GM19025 (cell line): Measurements from ENCODE around the gene NSMCE1.
"Not testable (repeated sequence)": the region's sequence is repeated elsewhere in the genome, so short reads cannot be mapped to it uniquely, and the experiment has no call there.

Source experiments
- ATAC-seq: cut with Tn5 transposase; IDR thresholded peaks from one replicate; pipeline ENCODE4 v1.9.1; 2021; ENCODE audit warnings: mild to moderate bottlenecking, low read depth, moderate library complexity; ENCODE audit not compliant: unreplicated experiment

The NSMCE1 gene

DNA sequence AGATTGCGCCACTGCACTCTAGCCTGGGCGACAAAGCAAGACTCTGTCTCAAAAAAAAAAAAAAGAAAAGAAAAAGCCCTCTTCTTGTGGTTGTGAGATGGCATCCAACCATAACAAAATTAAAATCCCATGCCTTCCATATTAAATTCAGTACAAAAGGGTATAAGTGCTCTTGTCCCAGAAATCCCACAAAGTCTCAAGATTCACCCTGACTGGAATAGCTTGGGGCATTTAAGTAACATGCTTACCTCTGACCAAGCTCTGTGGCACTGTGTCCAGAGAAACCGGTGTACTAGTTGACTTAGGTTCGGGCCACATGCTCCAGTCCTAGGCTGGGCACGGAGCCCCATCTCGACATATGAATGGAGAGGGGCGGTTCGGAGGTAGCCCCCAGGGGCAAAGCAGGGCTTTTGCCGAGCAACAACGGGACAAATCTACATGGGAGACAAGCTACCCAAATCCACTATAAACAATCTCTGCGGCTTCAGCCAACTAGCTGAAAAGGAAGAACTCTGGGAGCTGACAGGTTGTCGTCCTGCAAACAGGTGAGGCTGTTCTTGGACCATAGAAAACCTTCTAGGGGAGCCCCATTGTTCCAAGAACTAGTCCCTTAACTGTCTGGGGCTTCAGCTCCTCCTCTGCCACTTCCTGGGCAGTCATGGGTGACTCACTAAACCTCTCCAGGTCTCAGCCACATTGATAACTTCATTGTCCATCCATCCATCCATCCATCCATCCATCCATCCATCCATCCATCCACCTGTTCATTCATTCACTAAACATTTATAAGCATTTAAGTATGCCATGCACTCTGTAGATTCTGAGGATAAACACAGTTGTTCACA is 34.9 kb upstream of the NSMCE1 start:
- no peak for ATAC-seq

DNA sequence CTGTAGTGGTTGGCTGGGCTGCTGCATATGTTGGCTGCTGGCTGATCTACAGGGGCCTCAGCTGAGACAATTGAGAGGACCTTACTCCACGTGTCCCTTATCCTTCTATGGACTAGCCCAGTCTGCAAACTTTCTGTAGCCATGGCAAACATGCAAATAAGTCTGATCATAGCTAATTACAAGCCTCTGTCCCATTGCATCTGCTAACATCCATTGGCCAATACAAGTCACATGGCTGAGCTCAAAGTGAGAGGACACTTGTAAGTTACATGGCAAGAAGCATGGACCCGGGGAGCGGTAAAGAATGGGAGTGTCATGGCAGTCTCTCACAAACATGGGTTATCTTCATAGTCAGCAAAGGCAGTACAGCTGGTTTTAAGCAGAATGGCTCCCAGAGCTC is 33.6 kb upstream of the NSMCE1 start:
- no peak for ATAC-seq

DNA sequence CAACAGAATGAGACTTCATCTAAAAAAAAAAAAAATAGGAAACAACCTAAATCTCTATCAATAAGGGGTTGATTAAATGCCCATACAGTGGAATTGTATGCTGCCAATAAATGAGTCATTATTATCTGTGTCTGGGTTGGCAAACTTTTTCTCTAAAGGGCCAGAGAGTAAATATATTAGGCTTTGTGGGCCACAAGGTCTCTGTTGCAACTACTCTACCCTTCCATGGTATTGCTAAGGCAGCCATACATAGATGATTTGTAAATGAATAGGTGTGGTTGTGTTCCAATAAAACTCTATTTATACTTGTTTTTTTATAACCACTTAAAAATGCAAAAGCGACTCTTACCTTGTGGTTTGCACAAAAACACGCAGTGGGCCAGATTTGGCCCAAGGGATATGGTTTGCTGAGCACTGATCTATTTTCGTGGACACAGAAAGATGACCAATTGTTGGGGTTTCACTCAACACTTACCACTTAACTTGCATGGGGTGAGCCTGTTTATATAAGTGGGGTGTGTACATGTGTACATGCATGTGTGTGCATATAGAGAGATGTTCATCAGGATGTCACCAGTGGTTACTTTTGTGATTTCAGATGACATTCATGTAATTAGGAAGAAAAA is 32.8 kb upstream of the NSMCE1 start:
- ATAC-seq, result no peak

DNA sequence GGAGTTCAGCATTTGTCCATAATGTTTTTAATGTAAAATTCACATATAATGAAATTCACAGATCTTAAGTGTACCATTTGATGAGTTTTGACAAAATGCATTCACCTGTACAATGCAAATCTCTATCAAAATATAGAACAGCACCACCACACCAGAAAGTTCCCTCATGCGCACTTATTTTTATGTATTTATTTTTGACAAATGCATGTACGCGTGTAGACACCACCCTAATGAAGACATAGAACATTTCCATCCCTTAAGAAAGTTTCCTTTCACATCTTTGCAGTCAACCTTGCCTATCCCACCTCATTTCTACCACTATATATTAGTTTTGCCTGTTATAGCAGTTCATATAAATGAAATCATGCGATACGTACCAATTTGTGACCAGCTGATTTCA is 29.6 kb upstream of the NSMCE1 start:
- no peak for ATAC-seq

DNA sequence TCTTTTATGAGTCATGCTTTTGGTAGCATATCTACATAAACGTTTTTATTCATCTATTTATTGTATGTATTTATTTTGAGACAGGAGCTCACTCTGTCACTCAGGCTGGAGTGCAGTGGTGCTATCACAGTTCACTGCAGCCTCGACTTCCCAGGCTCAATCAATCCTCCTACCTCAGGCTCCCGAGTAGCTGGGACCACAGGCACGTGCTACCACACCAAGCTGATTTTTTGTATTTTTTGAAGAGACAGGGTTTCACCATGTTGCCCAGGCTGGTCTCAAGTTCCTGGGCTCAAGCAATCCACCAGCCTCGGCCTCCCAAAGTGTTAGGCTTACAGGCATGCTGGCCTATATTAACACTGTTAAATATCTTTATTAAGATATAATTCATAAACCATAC is 24.8 kb upstream of the NSMCE1 start:
- no peak for ATAC-seq

DNA sequence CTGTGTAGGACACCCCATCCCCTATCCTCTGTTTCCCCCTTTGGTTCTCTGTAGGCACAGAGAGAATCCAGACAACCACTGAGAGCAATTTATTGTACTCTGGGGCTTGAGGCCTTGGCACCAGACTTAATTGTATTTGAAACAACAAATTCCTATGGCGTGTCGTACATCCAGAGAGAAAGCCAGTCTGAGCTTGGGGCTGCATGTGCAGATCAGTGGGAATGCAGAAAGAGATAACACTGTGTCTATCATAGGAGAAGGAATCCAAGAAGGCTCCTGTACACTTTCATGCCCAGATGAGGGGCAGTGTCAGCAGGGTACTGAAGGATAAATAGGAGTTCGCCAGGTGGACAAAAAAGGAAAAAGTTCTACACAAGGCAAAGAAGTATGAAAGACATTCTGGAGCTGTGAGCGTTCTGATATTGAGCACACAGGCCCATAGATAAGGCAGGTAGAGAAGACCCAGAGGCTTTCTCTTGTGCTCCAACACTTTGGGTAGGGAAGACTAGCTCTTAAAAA is 23.2 kb upstream of the NSMCE1 start:
- ATAC-seq, result no peak

DNA sequence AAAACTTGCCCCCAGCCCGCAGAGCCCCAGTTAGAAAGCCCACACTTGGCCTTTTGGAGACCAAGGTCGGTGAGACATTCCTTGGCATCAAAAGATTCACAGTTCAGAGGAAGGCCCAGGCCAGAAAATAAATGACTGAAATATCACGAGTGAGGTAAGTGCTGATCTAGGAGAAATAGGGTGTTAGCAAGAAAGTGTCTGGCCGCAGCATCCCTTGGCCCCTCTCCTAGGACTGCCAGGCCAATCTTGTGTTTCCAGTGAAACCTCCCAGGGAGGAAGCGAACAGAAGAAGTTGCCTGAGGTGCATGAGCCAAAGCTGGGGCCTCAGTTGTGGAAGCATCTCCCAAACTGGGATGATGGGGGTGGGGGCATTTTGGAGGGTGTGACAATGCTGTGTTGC is 22.5 kb upstream of the NSMCE1 start:
- no peak for ATAC-seq

DNA sequence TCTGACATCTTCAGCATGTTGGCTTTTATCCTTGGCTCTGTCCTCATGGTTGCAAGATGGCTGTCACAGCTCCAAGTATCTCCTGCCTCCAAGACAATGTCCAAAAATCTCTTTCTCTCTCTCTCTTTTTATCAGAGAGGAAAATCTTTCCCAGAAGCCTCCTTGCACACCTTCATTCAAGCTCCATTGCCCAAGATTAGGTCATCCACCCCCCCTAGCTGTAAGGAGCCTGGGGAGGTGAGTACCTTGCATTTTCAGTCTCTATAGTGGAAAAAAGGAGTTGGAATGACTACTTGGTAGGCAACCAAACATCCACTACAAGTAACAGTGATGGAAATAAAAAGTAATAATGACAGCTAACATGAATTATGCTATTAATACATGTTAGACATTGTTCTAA is 22.0 kb upstream of the NSMCE1 start:
- ATAC-seq, result no peak

DNA sequence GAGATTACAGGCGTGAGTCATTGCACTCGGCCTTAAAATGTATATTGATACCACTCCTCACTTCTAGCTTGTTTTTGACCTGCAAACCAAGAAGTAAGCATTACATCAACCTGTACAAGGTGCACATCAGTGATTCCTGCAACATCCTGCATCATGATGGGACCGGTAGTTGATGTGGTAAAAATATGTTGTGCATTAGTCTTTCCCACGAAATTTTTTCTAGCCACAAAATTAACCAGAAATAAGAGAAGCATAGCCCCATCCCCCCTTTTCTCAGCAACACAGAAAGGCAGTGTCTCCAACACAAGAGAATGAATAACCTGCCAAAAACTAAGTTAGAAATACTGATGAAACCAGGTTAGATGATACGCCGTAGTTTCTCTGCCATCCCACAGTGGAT is 21.1 kb upstream of the NSMCE1 start:
- ATAC-seq, result no peak

DNA sequence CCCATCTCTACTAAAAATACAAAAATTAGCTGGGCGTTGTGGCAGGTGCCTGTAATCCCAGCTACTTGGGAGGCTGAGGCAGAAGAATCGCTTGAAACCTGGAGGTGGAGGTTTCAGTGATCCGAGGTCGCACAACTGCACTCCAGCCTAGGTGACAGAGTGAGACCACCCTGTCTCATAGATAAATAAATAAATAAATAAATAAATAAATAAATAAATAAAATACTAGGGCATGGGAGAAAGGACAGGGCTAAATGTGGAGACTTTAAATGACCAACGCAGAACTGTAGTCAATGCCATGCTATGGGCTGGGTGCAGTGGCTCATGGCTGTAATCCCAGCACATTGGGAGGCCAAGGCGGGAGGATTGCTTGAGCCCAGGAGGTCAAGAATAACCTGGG is 19.7 kb upstream of the NSMCE1 start:
- ATAC-seq, result not testable (repeated sequence)

DNA sequence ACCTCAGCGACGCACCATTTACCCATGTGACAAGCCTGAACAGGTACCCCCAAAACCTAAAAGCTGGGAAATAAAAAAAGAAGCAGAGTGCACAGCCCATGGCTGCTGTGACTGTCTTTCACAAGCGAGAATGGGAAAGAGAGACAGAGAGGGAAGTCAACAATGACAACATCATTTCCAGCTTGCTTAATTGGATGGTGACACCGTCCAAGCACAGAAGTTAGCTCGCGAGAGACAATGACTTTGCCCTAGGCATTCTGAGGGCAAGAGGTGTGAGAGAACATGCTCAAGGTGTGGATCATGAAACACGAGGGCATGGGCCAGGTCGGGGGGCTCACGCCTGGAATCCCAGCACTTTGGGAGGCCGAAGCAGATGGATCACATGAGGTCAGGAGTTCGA is 19.3 kb upstream of the NSMCE1 start:
- no peak for ATAC-seq

DNA sequence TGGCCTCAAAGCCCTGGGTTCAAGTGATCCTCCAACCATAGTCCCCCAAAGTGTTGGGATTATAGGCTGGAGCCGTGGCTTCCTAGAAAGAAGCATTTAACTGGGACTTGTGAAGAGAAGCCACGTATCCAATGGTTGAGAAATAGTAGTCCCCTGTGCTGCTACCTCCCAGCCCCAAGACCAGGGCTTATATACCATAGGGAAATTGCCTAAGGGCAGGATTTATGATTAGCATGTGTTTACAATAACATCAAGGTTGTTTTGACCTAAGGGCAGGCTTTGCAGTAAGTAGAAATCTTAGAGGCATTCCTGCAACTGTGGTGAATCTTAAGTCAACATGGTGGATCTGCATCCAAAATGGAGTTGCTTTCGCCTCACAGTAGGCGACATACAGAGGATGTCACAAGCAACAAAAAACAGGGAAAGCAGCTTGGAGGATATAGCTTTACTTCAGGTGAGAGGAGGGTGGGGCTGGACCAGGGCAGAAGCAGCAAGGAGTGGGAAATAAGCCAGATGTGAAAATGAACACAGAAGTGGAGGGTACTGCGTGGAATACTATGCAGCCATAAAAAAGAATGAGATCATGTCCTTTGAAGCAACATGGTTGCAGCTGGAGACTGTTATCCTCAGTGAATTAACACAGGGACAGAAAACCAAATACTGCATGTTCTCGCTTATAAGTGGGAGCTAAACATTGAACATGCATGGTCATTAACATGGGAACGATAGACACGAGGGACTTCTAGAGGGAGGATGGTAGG is 18.7 kb upstream of the NSMCE1 start:
- no peak for ATAC-seq

DNA sequence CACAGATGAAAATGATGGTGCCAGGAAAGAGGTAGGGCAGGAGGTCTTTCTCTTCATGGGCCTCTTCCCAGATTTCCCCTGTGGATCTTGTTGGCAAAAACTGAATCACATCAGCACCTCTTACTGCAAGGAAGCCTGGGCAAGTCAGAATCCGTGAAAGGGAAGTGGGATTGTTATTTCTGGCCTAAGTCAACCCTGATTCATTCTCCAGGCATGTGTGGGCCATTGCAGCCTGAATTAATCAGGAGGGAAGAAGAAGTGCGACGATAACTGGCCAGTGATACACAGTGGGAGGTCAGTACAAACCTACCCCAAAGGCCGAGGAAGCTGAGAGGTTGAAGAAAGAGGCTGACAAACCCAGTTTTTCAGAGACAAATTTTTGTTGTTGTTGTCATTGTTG is 17.9 kb upstream of the NSMCE1 start:
- ATAC-seq, result no peak

DNA sequence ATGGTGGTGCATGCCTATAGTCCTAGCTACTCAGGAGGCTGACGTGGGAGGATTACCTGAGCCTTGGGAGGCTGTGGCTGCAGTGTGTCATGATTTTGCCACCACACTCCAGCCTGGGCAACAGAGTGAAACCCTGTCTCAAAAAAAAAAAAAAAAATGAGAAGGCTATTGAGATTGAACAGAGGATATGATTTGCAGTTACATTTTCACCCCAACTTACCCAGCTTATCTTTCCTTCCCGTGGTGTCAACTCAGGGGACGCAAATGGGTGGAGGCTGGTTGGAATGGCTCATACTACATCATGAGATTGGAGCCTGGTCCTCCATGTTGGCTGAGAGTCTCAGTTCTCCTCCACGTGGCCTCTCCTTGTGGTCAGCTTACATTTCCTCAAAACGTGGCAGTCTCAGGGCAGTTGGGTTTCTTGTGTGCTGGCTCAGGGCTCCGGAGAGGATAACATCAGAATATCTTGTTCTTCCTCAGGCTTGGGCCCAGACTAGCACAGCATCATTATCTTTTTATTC is 17.2 kb upstream of the NSMCE1 start:
- no peak for ATAC-seq

DNA sequence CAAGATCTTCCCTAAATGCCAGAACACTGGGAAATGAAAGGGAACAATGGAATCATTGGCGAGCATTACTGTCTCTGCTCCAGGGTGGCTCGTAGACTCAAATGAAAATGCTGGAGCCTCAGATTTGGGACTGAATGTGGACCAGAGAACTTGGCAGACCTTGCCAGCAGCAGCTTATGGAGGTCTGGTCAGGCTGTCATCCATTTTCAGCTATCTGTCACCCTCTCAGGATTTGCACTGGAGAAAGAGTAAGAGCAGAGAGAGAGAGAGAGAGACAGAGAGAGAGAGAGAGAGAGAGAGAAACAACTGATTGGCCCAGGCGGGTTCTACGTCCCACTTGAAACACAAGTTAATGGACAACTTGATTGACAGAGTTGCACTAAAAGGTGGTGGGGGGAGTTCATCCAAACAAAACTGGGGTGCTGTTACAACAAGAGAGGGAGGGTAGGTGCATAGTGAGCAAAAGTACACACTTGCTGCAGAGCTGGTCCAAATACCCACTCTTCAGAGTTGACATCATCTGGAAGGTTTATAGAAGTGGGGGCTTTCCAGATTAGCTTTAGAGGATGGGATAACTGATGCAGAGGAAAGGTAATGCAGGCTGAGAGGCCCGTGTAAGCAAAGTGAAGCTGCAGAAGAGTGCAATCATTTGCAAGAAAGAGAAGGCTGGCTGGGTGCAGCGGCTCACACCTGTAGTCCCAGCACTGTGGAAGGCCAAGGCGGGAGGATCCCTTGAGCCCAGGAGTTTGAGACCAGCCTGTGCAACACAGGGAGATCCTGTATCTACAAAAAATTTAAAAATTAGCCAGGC is 16.5 kb upstream of the NSMCE1 start:
- ATAC-seq, result no peak

DNA sequence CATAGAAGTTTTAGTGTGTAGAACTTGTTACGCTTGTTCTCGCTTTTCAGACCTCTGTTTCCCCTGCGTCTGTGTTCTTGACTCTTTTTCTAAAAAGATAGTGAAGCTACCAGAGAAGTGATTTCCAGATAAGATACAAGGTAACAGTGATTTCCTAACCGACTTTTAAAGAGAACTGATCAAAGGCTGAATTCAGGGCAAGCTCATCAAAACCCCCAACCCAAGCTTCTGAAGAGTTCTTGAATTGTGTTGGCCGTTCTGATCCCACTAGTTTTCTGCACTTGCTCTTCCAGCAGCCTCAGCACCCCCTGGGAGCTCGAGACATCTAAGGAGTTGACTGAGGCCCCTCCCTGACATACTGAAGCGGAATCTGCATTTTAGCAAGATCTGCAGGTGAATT is 12.7 kb upstream of the NSMCE1 start:
- no peak for ATAC-seq

DNA sequence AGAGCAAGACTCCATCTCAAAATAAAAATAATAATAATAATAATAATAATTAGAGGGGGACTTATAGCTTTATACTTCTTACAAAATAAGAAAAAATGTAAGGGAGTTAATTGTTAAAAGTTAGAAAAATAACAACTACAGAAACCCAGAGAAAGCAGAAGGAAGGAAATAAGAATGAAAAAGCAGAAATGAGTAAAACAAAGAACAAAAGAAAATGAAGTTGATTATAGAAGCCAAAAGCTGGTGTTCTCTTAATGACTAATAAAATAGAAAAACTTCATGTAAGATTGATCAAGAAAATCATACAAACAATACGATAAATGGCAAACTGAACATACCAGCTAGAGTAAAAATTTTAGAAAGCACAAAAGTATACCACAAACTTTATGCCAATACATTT is 6.8 kb upstream of the NSMCE1 start:
- ATAC-seq, result no peak

DNA sequence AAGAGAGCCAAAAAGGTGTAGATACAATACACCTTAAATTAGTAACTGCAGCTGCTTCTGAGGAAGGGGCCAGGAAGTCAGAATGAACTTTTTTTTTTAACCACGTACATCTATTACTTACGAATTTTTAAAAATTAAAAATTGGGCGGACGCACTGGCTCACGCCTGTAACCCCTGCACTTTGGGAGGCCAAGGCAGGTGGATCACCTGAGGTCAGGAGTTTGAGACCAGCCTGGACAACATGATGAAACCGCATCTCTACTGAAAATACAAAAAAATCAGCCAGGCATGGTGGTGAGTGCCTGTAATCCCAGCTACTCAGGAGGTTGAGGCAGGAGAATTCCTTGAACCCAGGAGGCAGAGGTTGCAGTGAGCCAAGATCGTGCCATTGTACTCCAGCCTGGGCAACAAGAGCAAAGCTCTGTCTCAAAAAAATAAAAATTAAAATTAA is 5.9 kb upstream of the NSMCE1 start:
- not testable (repeated sequence) for ATAC-seq

DNA sequence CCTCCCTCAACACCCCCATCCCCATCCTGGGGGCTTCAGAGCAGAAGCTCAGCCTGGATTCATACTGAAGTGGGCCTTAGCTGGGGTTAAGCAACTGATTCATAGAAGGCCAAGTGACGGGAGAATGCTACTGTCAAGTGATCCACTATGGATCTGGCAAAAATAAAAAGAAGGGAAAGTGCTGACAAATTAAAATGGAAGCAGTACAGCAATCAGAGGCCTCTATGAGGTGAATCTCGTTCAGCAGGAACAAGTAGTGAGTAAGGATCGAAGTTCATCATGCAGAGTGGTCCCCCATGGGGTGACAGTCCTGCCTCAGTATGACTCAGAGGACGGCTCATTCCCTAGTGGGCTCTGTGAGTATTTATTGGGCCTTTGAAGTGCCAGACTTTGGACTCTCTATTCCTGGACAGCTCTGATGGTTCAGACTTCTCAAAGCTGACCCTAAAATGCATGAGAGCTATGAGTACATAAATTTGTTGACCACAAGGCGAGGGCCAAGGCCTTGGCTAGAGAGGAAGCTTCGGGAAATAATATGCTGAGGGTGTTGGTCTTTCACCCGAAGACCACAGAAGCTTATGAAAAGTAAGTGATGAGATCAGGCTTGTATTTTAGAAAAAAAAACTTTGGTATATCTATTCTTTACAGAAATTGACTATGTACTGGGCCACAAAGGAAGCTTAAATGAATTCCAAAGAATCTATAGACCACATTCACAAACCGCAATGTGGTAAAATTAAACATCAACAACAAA is 5.3 kb upstream of the NSMCE1 start:
- ATAC-seq, result no peak

DNA sequence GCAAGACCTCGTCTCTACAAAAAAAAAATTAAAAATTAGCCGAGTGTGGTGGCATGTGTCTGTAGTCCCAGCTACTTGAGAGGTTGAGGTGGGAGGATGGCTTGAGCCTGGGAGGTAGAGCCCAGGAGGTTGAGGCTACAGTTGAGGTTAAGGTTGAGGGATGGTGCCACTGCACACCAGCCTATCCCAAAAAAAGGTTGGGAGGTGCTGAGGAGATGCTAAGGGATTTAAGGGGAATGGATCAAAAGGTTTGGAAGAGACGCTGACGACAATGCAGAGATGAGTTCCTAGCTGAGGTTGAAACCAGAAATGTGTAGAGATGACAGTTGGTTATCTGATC is 4.7 kb upstream of the NSMCE1 start:
- ATAC-seq, result no peak
